Anterior cingulate cortex (tissue), 58 donors: Measurements from ENCODE around the gene WDR31.
"Not testable (repeated sequence)": the region's sequence is repeated elsewhere in the genome, so short reads cannot be mapped to it uniquely, and the experiment has no call there.

ENCODE experiments used
- DNase-seq, 58 donors: peaks; one replicate each; lab custom pipeline; 2025; lab: John Stamatoyannopoulos, UW

Gene WDR31

GRCh38 chr9:113299800-113300292 is 40.2 kb downstream of the WDR31 start:
- DNase-seq = peak in 2 of 58 donors; percentile 1 to 2

GRCh38 chr9:113298924-113299770 is 40.9 kb downstream of the WDR31 start:
- DNase-seq = no peak

GRCh38 chr9:113298311-113298710 is 41.8 kb downstream of the WDR31 start:
- no peak for DNase-seq

- no peak for DNase-seq
These were observed 43.1 kb downstream of the WDR31 start for GRCh38 chr9:113296796-113297558.

- DNase-seq = not testable (repeated sequence)
These were observed 43.8 kb downstream of the WDR31 start for GRCh38 chr9:113296247-113296646.

GRCh38 chr9:113293285-113293878 is 46.7 kb downstream of the WDR31 start:
- no peak for DNase-seq

- DNase-seq = no peak
These were observed 49.9 kb downstream of the WDR31 start for GRCh38 chr9:113290052-113290607.

- no peak for DNase-seq
These were observed 51.0 kb downstream of the WDR31 start for GRCh38 chr9:113289091-113289490.

GRCh38 chr9:113281356-113281755 is 58.7 kb downstream of the WDR31 start:
- DNase-seq = no peak

GRCh38 chr9:113278840-113279239 is 61.2 kb downstream of the WDR31 start:
- DNase-seq = no peak

GRCh38 chr9:113275157-113276131 is 64.6 kb downstream of the WDR31 start, which contains the start of the genes CDC26 and PRPF4:
TSS of gene CDC26 (minus strand) at chr9:113275572. CDS start at chr9:113272507, 3,065 bp downstream.
TSS of gene PRPF4 (plus strand) at chr9:113275658. CDS start at chr9:113275744, 86 bp downstream.
- DNase-seq = peak; percentile 87 to 99 (median 96)

GRCh38 chr9:113274474-113275156 is 65.5 kb downstream of the WDR31 start:
- peak in 5 of 58 donors; percentile 4 to 73 (median 51) for DNase-seq

GRCh38 chr9:113269871-113270270 is 70.2 kb downstream of the WDR31 start:
- no peak for DNase-seq

GRCh38 chr9:113269355-113269754 is 70.7 kb downstream of the WDR31 start:
- no peak for DNase-seq

GRCh38 chr9:113267911-113268566 is 72.0 kb downstream of the WDR31 start:
- no peak for DNase-seq

GRCh38 chr9:113266174-113266573 is 73.9 kb downstream of the WDR31 start:
- no peak for DNase-seq
